Panc1 (cell line): ENCODE measurements around the gene DNAJB4. TPM values are rescaled to one million over a fixed set of nuclear protein-coding genes. Genes with fewer than 3 reads are reported as not detected.

Source experiments
- ATAC-seq: fragments of 200-7000 bp; cut with Tn5 transposase; 2 replicates; pipeline ENCODE4 v1.9.1; 2020; ENCODE audit warnings: mild to moderate bottlenecking, moderate library complexity
- BruUV-seq: library from RNA; stranded (reverse); fragments of 400-500 nt; replicated peaks from 2 replicates; lab custom pipeline; 2021; lab: Mats Ljungman, UMichigan
- CTCF ChIA-PET: fragments of 300-600 bp; sonication (Branson Sonifier 250); formaldehyde crosslinking; loops from one replicate; lab custom pipeline; 2022; ENCODE audit warnings: antibody characterized with exemption; lab: Charles Lee
- POLR2A ChIA-PET: fragments of 300-600 bp; sonication (Branson Sonifier 250); formaldehyde crosslinking; loops from one replicate; lab custom pipeline; 2022; ENCODE audit warnings: antibody characterized with exemption; lab: Charles Lee
- DNase-seq: peaks from one replicate; pipeline ENCODE4 v3.0.0-alpha.2; 2010; ENCODE audit warnings: low read depth, low spot score
- H3K27ac ChIP-seq: 2 replicates; pipeline ENCODE4 v1.5.1; 2011; ENCODE audit warnings: mild to moderate bottlenecking, low read length, inconsistent platforms
- H3K27me3 ChIP-seq: fragments of 200-500 bp; sonication (Bioruptor generic); 2 replicates; pipeline ENCODE4 v1.6.0; 2014; ENCODE audit warnings: low read length, inconsistent platforms; ENCODE audit not compliant: control insufficient read depth, insufficient read depth
- H3K36me3 ChIP-seq: fragments of 200-500 bp; sonication (Bioruptor generic); 2 replicates; pipeline ENCODE4 v1.5.1; 2014; ENCODE audit warnings: inconsistent platforms, mild to moderate bottlenecking, low read length, moderate library complexity; ENCODE audit not compliant: control insufficient read depth, insufficient read depth
- H3K4me1 ChIP-seq: 2 replicates; pipeline ENCODE4 v1.5.1; 2011; ENCODE audit warnings: inconsistent platforms, mild to moderate bottlenecking, low read length, moderate library complexity; ENCODE audit not compliant: control insufficient read depth, insufficient read depth
- H3K4me3 ChIP-seq, 2 experiments: 2 replicates each; pipeline ENCODE4 v1.5.1; 2011 to 2012; ENCODE audit warnings: low read depth in 2 of 2, low read length in 2 of 2, mild to moderate bottlenecking in 2 of 2, inconsistent platforms in 1 of 2, moderate library complexity in 1 of 2
- H3K9me3 ChIP-seq: fragments of 200-500 bp; sonication (Bioruptor generic); 2 replicates; pipeline ENCODE4 v1.5.1; 2014; ENCODE audit warnings: low read depth, mild to moderate bottlenecking, inconsistent platforms, low read length, moderate library complexity; ENCODE audit not compliant: control insufficient read depth, insufficient read depth
- CTCF ChIP-seq: fragments of 450-650 bp; IDR thresholded peaks from 2 replicates; pipeline ENCODE4 v1.5.1; 2017; ENCODE audit warnings: mild to moderate bottlenecking
- POLR2AphosphoS5 ChIP-seq: IDR thresholded peaks from 2 replicates; pipeline ENCODE4 v1.6.1; 2012; ENCODE audit warnings: mild to moderate bottlenecking, low read depth, low read length, moderate library complexity
- REST ChIP-seq, 2 experiments: IDR thresholded peaks; 2 replicates each; pipeline ENCODE4 v1.6.1; 2011 to 2012; ENCODE audit warnings: low read depth in 2 of 2, control low read depth in 1 of 2, low read length in 1 of 2, mild to moderate bottlenecking in 1 of 2, moderate library complexity in 1 of 2; ENCODE audit not compliant: insufficient read depth in 1 of 2
- SIN3A ChIP-seq: IDR thresholded peaks from 2 replicates; pipeline ENCODE4 v1.6.1; 2012; ENCODE audit warnings: low read depth, mild to moderate bottlenecking, low read length, moderate library complexity, borderline replicate concordance; ENCODE audit not compliant: insufficient read depth
- TCF7L2 ChIP-seq: IDR thresholded peaks from 2 replicates; pipeline ENCODE4 v1.6.1; 2011; ENCODE audit warnings: mild to moderate bottlenecking, low read depth, low read length, inconsistent platforms
- in situ Hi-C: cut with HindIII; loops from 2 replicates; pipeline ENCODE4 v1.10.0; 2016; ENCODE audit warnings: low sequenced_read_pairs, low pct_unique_long_range_greater_than_20kb
- intact Hi-C: fragments of 100-400 bp; cut with micrococcal nuclease; formaldehyde crosslinking; loops from one replicate; pipeline ENCODE4 v1.10.0; 2022; ENCODE audit not compliant: unreplicated experiment
- total RNA-seq: library from RNA; stranded (reverse); gene quantifications from one replicate; pipeline ENCODE4 v1.2.1, GENCODE V29; 2021; ENCODE audit not compliant: unreplicated experiment

DNAJB4 gene
- total RNA-seq, 1 experiment from 2014 or later, result 14.9 TPM

- Histone ChIP-seq H3K9me3 (no peaks in the 10 kb centered on the region), H3K27me3 (no peaks in the 10 kb centered on the region; the same call in 1 of the 2 replicates), H3K4me1 (no peaks in the 10 kb centered on the region), H3K27ac (no peak overlapping the region), H3K36me3 (no peaks in the 10 kb centered on the region), H3K4me3 (no peak overlapping the region)
- no peak for ATAC-seq
- in situ Hi-C loops, result no loop called here
- ChIA-PET POLR2A (no interaction called here), CTCF (no interaction called here)
- no peak for DNase-seq
- no peak for TF ChIP-seq REST (IDR thresholded peaks at IDR 0.05; ENCODE audit: insufficient read depth in 1 of 2, low read depth in 2 of 2, low read length in 1 of 2)
- no peak for TF ChIP-seq TCF7L2
- TF ChIP-seq SIN3A, result no peak
- no peak for TF ChIP-seq POLR2AphosphoS5
- TF ChIP-seq CTCF, result no peak
- intact Hi-C loops, result no loop called here
- BruUV-seq, result no TSS peak
Observed at GRCh38 chr1:78038071-78038470, 33.3 kb downstream of the DNAJB4 start.

- BruUV-seq, result no TSS peak
Observed at GRCh38 chr1:78038491-78038939, 33.8 kb downstream of the DNAJB4 start.

More at GRCh38 chr1:78038491-78038939, 33.8 kb downstream of the DNAJB4 start:
- in situ Hi-C loops (no loop called here), intact Hi-C loops (no loop called here)
- no peaks in the 10 kb centered on the region for H3K4me1 ChIP-seq
- H3K27ac ChIP-seq, result no peak overlapping the region
- H3K36me3 ChIP-seq, result no peaks in the 10 kb centered on the region
- no peak for TF ChIP-seq SIN3A
- TF ChIP-seq REST (IDR thresholded peaks at IDR 0.05; ENCODE audit: insufficient read depth in 1 of 2, low read depth in 2 of 2, low read length in 1 of 2), result no peak
- no peak for TF ChIP-seq CTCF
- no peak for TF ChIP-seq TCF7L2
- no peak for TF ChIP-seq POLR2AphosphoS5
- H3K27me3 ChIP-seq, result peaks cover 4% of the 10 kb centered on the region
- DNase-seq (no peak), ATAC-seq (no peak)
- CTCF ChIA-PET, result no interaction called here
- POLR2A ChIA-PET, result no interaction called here
- no peak overlapping the region for H3K4me3 ChIP-seq
- H3K9me3 ChIP-seq, result no peaks in the 10 kb centered on the region
